Spleen (tissue), 11 donors: ENCODE measurements around the gene JAKMIP3. TPM values are rescaled to one million over a fixed set of nuclear protein-coding genes. Genes with fewer than 3 reads are reported as not detected.

Experiments
- DNase-seq: peaks from one replicate; pipeline ENCODE4 v3.0.0-alpha.2; 2020
- H3K27ac ChIP-seq, 8 donors: fragments of 200-600 bp; sonication (generic) in 7 of 8; 1 replicate in 4 of 8; 2 replicates in 4 of 8; pipeline versions ENCODE4 v1.5.0 to v1.8.0; 2016 to 2021; ENCODE audit warnings: inconsistent platforms in 4 of 8, mild to moderate bottlenecking in 4 of 8, moderate library complexity in 1 of 8
- H3K27me3 ChIP-seq, 7 donors: fragments of 200-600 bp; sonication (generic) in 6 of 7; replicated peaks in 1 of 7; 1 replicate in 4 of 7; 2 replicates in 3 of 7; pipeline versions ENCODE4 v1.5.0 to v1.8.0; 2016 to 2021; ENCODE audit warnings: inconsistent platforms in 3 of 7, mild to moderate bottlenecking in 1 of 7
- H3K36me3 ChIP-seq, 6 donors: fragments of 200-600 bp; sonication (generic) in 5 of 6; 1 replicate in 4 of 6; 2 replicates in 2 of 6; pipeline versions ENCODE4 v1.5.0 to v1.8.0; 2016 to 2021; ENCODE audit warnings: inconsistent platforms in 2 of 6
- H3K4me1 ChIP-seq, 6 donors: fragments of 200-600 bp; sonication (generic) in 5 of 6; 1 replicate in 3 of 6; 2 replicates in 3 of 6; pipeline versions ENCODE4 v1.5.0 to v1.8.0; 2016 to 2021; ENCODE audit warnings: inconsistent platforms in 3 of 6
- H3K4me3 ChIP-seq, 8 donors: fragments of 200-600 bp; sonication (generic) in 7 of 8; 1 replicate in 4 of 8; 2 replicates in 4 of 8; pipeline versions ENCODE4 v1.5.0 to v1.8.0; 2016 to 2021; ENCODE audit warnings: inconsistent platforms in 4 of 8, mild to moderate bottlenecking in 4 of 8, moderate library complexity in 2 of 8
- H3K9me3 ChIP-seq, 8 donors: fragments of 200-600 bp; sonication (generic) in 7 of 8; 1 replicate in 4 of 8; 2 replicates in 4 of 8; pipeline versions ENCODE4 v1.5.0 to v1.8.0; 2016 to 2021; ENCODE audit warnings: inconsistent platforms in 4 of 8
- POLR2A ChIP-seq, 3 donors: fragments of 450-650 bp; IDR thresholded peaks; one replicate each; pipeline ENCODE4 v1.5.1; 2017; ENCODE audit warnings: antibody characterized with exemption in 3 of 3, mild to moderate bottlenecking in 1 of 3
- POLR2AphosphoS5 ChIP-seq, 3 donors: sonication (generic); formaldehyde crosslinking; IDR thresholded peaks; one replicate each; pipeline ENCODE4 v1.5.1; 2017; ENCODE audit warnings: antibody characterized with exemption in 3 of 3
- WGBS, 5 donors: extraction: QIAGEN DNeasy Blood & Tissue Kit in 3 of 5; methylation state at CpG; one replicate each; pipeline versions ENCODE4 v1.1.5 to v1.1.7; 2013 to 2018; 5-methylcytosine and 5-hydroxymethylcytosine counted together
- intact Hi-C: fragments of 100-400 bp; cut with DNase I; formaldehyde crosslinking; loops from one replicate; pipeline ENCODE4 v1.15.0; 2023; ENCODE audit warnings: low total_unique reads
- polyA plus RNA-seq, 3 donors: library from polyadenylated mRNA; stranded (reverse); fragments of 200-250 nt; gene quantifications; one replicate each; pipeline ENCODE4 v1.2.1, GENCODE V29; 2013
- total RNA-seq, 7 donors: library from RNA; depleted of rRNA in 3 of 7; stranded (reverse); fragments of >200 nt in 3 of 7; fragmentation: NEBNext Ultra II Directional in 4 of 7; extraction: Animal tissue kit (Norgen Biotek cat#: 25700) in 4 of 7; gene quantifications; one replicate each; pipeline versions ENCODE4 v1.1.0 to v1.2.1, GENCODE V29; 2016 to 2021
- TF ChIP-seq, protein P1 (sequence below), 11 experiments: fragments of 200-600 bp in 7 of 11; fragments of 450-650 bp in 4 of 11; sonication (generic) in 4 of 11; IDR thresholded peaks in 8 of 11; conservative IDR thresholded peaks in 3 of 11; 1 replicate in 7 of 11; 2 replicates in 4 of 11; pipeline versions ENCODE4 v1.4.0 to v1.8.0; 2016 to 2021; ENCODE audit warnings: antibody characterized with exemption in 11 of 11, inconsistent platforms in 4 of 11, mild to moderate bottlenecking in 1 of 11
- donor health status: healthy with polysubstance abuse.
- donor health status: DM: no; HTN: no; CAD: no; lungs with moderate emphysema.
- donor health status: DM: no; HTN: no; CAD: no.
- donor health status: Bipolar disorder and iron deficiency.
- donor health status: healthy.
- donor health status: DM: no; HTN: no; CAD: no.
- donor health status: DM: yes; HTN: yes; CAD: no.

The JAKMIP3 gene
- total and polyA plus RNA-seq, 10 donors: 0.06 to 0.92 (median 0.37) TPM

GRCh38 chr10:132048294-132048667 is 17.5 kb upstream of the JAKMIP3 start:
- TF ChIP-seq, protein P1, sequence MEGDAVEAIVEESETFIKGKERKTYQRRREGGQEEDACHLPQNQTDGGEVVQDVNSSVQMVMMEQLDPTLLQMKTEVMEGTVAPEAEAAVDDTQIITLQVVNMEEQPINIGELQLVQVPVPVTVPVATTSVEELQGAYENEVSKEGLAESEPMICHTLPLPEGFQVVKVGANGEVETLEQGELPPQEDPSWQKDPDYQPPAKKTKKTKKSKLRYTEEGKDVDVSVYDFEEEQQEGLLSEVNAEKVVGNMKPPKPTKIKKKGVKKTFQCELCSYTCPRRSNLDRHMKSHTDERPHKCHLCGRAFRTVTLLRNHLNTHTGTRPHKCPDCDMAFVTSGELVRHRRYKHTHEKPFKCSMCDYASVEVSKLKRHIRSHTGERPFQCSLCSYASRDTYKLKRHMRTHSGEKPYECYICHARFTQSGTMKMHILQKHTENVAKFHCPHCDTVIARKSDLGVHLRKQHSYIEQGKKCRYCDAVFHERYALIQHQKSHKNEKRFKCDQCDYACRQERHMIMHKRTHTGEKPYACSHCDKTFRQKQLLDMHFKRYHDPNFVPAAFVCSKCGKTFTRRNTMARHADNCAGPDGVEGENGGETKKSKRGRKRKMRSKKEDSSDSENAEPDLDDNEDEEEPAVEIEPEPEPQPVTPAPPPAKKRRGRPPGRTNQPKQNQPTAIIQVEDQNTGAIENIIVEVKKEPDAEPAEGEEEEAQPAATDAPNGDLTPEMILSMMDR (IDR thresholded peaks at IDR 0.05 in 8 of 11, conservative IDR thresholded peaks at IDR 0.05 in 3 of 11): no peak
- TF ChIP-seq POLR2AphosphoS5 (IDR thresholded peaks at IDR 0.05): no peak
- TF ChIP-seq POLR2A (IDR thresholded peaks at IDR 0.05): no peak
- H3K9me3 ChIP-seq: peaks cover 7 to 34% (median 21%) of the 10 kb centered on the region in 8 donors
- no peaks in the 10 kb centered on the region for H3K4me1 ChIP-seq
- H3K27me3 ChIP-seq: peaks cover 0 to 41% (median 15%) of the 10 kb centered on the region in 7 donors
- WGBS, 5 donors: 70 to 77% (median 75%) methylated on average over 7 of the region's 7 CpGs
- no peak overlapping the region for H3K27ac ChIP-seq
- intact Hi-C loops: no loop called here
- DNase-seq: no peak
- H3K36me3 ChIP-seq: no peaks in the 10 kb centered on the region
- H3K4me3 ChIP-seq: no peak overlapping the region

DNA sequence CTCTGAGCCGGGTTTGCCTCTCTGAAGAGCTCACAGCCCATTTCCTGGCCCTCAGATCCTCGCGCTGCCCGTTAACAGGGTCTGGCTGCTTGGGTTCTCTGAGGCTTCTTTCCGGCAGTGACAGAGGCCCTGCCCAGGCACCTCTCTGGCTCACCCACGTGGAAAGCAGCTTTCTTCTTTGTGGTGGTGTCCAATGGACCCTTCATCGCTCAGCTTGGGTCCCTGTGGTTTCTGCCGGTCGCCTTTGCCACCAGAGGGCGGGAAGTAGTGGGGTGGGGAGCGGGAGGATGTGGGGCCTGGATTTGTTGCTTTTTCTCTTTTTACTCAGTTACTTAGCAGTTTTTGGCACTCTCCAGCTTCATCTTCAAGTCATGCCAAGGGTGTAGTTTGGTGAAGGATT is 15.6 kb upstream of the JAKMIP3 start:
- H3K27ac ChIP-seq: no peak overlapping the region
- TF ChIP-seq, protein P1 (IDR thresholded peaks at IDR 0.05 in 8 of 11, conservative IDR thresholded peaks at IDR 0.05 in 3 of 11): no peak
- TF ChIP-seq POLR2AphosphoS5 (IDR thresholded peaks at IDR 0.05) (no peak), POLR2A (IDR thresholded peaks at IDR 0.05) (no peak)
- no peaks in the 10 kb centered on the region for H3K36me3 ChIP-seq
- no peak overlapping the region for H3K4me3 ChIP-seq
- H3K4me1 ChIP-seq: no peaks in the 10 kb centered on the region
- 71 to 80% (median 75%) methylated on average over 11 of the region's 11 CpGs for whole genome bisulfite sequencing, 5 donors
- DNase-seq: peak; percentile 15
- peaks cover 0 to 31% (median 0%) of the 10 kb centered on the region in 7 donors for H3K27me3 ChIP-seq
- intact Hi-C loops: no loop called here
- H3K9me3 ChIP-seq: peaks cover 7 to 46% (median 26%) of the 10 kb centered on the region in 8 donors

DNA sequence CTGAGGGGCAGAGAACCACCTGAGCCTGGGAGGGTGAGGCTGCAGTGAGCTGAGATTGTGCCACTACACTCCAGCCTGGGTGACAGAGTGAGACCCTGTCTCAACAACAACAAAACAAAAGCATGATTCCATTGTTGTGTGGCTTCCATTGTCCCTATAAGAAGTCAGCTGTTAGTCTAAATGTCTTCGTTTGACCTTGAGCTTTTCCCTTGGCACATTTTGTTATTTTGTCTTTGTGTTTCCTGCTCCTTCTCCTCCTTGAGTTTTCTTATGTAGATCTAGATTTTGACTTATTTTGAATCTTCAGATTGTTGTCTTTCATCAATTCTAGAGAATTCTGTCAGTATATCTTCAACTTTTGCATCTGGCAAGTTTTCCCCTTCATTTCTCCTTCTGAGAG is 13.6 kb upstream of the JAKMIP3 start:
- no peak for DNase-seq
- 42 to 92% (median 83%) methylated on average over 1 of the region's 1 CpG for WGBS, 5 donors
- Histone ChIP-seq H3K9me3 (peaks cover 7 to 46% (median 26%) of the 10 kb centered on the region in 8 donors), H3K27me3 (peaks cover 0 to 37% (median 0%) of the 10 kb centered on the region in 7 donors), H3K27ac (no peak overlapping the region), H3K36me3 (no peaks in the 10 kb centered on the region), H3K4me3 (no peak overlapping the region), H3K4me1 (no peaks in the 10 kb centered on the region)
- TF ChIP-seq, protein P1 (IDR thresholded peaks at IDR 0.05 in 8 of 11, conservative IDR thresholded peaks at IDR 0.05 in 3 of 11): no peak
- TF ChIP-seq POLR2AphosphoS5 (IDR thresholded peaks at IDR 0.05): no peak
- no peak for TF ChIP-seq POLR2A (IDR thresholded peaks at IDR 0.05)
- intact Hi-C loops: no loop called here

DNA sequence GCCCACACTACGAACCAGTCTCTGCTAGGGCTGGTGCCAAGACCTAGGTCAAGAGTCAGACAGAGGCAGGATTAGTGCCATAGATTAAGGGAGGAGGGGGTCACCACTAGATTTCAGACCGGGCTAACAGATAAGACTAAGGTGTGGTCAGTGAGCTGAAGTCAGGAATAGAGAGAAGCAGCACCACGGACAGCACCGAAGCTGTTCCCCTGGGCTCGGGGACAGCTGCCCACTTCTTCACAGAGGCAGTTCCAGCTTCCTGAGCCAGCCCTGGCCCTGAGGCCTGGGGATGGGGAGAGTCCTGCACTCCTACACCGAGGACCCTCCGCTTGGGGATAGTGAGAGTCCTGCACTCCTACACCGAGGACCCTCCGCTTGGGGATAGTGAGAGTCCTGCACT is 11.2 kb upstream of the JAKMIP3 start:
- peak; percentile 39 for DNase-seq
- peaks cover 7 to 46% (median 26%) of the 10 kb centered on the region in 8 donors for H3K9me3 ChIP-seq
- TF ChIP-seq POLR2AphosphoS5 (IDR thresholded peaks at IDR 0.05): no peak
- TF ChIP-seq, protein P1 (IDR thresholded peaks at IDR 0.05 in 8 of 11, conservative IDR thresholded peaks at IDR 0.05 in 3 of 11): no peak
- no peaks in the 10 kb centered on the region for H3K4me1 ChIP-seq
- intact Hi-C loops: no loop called here
- H3K27me3 ChIP-seq: peaks cover 0 to 45% (median 0%) of the 10 kb centered on the region in 7 donors
- H3K27ac ChIP-seq: no peak overlapping the region
- no peak overlapping the region for H3K4me3 ChIP-seq
- no peaks in the 10 kb centered on the region for H3K36me3 ChIP-seq
- WGBS, 5 donors: 35 to 70% (median 57%) methylated on average over 5 to 9 of the region's 9 CpGs
